A549 (cell line): ENCODE measurements around the gene TERB1. TPM values are rescaled to one million over a fixed set of nuclear protein-coding genes. Genes with fewer than 3 reads are reported as not detected.

Experiments used
- ATAC-seq, 2 experiments: fragments of 200-7000 bp in 1 of 2; fragments of >200 bp in 1 of 2; cut with Nextera tagmentation in 1 of 2; cut with Tn5 transposase in 1 of 2; 3 replicates each; pipeline versions ENCODE4 v1.8.0 to v1.9.1; 2018 to 2020; ENCODE audit warnings: mild to moderate bottlenecking in 1 of 2, moderate library complexity in 1 of 2
- CTCF ChIA-PET: fragments of 300-600 bp; sonication (Branson Sonifier 250); formaldehyde crosslinking; extraction: SDS; loops from one replicate; lab custom pipeline; 2021; ENCODE audit warnings: antibody characterized with exemption, inconsistent platforms; lab: Yijun Ruan, JAX
- POLR2A ChIA-PET: fragments of 350-600 bp; formaldehyde crosslinking; extraction: SDS; loops from one replicate; lab custom pipeline; 2021; ENCODE audit warnings: antibody characterized with exemption, inconsistent platforms; lab: Yijun Ruan, JAX
- DNase-seq, 2 experiments: peaks; one replicate each; pipeline versions ENCODE4 v3.0.0 to v3.0.0-alpha.2; 2011 to 2016; ENCODE audit warnings: low read depth in 1 of 2, low spot score in 1 of 2
- FAIRE-seq: peaks from 2 replicates; lab custom pipeline; 2011; peaks lifted over from hg19 to GRCh38; lab: Jason Lieb, UNC
- H3K27ac ChIP-seq, 2 experiments: fragments of >200 bp; sonication (Bioruptor Twin); formaldehyde crosslinking; 3 replicates each; pipeline ENCODE4 v1.5.1; 2016 to 2017
- H3K4me1 ChIP-seq: fragments of >200 bp; sonication (Bioruptor Twin); formaldehyde crosslinking; 3 replicates; pipeline ENCODE4 v1.6.1; 2016
- H3K4me2 ChIP-seq: fragments of >200 bp; sonication (Bioruptor Twin); formaldehyde crosslinking; 3 replicates; pipeline ENCODE4 v1.6.1; 2016
- H3K4me3 ChIP-seq: fragments of >200 bp; sonication (Bioruptor Twin); formaldehyde crosslinking; 3 replicates; pipeline ENCODE4 v1.5.1; 2016
- H3K9me3 ChIP-seq: fragments of >200 bp; sonication (Bioruptor Twin); formaldehyde crosslinking; 3 replicates; pipeline ENCODE4 v1.6.1; 2016
- CBX2 ChIP-seq: fragments of 200-600 bp; sonication (generic); IDR thresholded peaks from 2 replicates; pipeline ENCODE4 v1.6.1; 2016; ENCODE audit warnings: low read depth, mild to moderate bottlenecking, borderline replicate concordance
- CBX8 ChIP-seq: fragments of 200-600 bp; sonication (generic); IDR thresholded peaks from 2 replicates; pipeline ENCODE4 v1.6.1; 2016
- CHD4 ChIP-seq: fragments of 200-600 bp; sonication (generic); IDR thresholded peaks from 2 replicates; pipeline ENCODE4 v1.6.1; 2016; ENCODE audit warnings: antibody characterized with exemption, mild to moderate bottlenecking, borderline replicate concordance
- EP300 ChIP-seq, 2 experiments: fragments of >200 bp; sonication (Bioruptor Twin); formaldehyde crosslinking; IDR thresholded peaks; 2 replicates in 1 of 2; 3 replicates in 1 of 2; pipeline ENCODE4 v1.6.1; 2016 to 2017
- FOSB ChIP-seq: fragments of 250-450 bp; sonication (Bioruptor Pico); IDR thresholded peaks from 2 replicates; pipeline ENCODE4 v1.5.0; 2020; ENCODE audit warnings: mild to moderate bottlenecking, moderate library complexity
- FOSL2 ChIP-seq, 2 experiments: fragments of 450-650 bp in 1 of 2; fragments of >200 bp in 1 of 2; sonication (Bioruptor Twin) in 1 of 2; formaldehyde crosslinking; IDR thresholded peaks; 2 replicates each; pipeline versions ENCODE4 v1.5.0 to v1.6.1; 2016 to 2020; ENCODE audit warnings: mild to moderate bottlenecking in 1 of 2, moderate library complexity in 1 of 2
- FOXS1 ChIP-seq: fragments of 250-450 bp; sonication (Bioruptor Pico); IDR thresholded peaks from 2 replicates; pipeline ENCODE4 v1.5.0; 2020; ENCODE audit warnings: mild to moderate bottlenecking, moderate library complexity
- HDAC2 ChIP-seq: fragments of 200-600 bp; sonication (generic); IDR thresholded peaks from 2 replicates; pipeline ENCODE4 v1.6.1; 2016
- HOXB5 ChIP-seq: fragments of 250-450 bp; sonication (Bioruptor Pico); IDR thresholded peaks from 2 replicates; pipeline ENCODE4 v1.5.0; 2020; ENCODE audit warnings: mild to moderate bottlenecking, moderate library complexity
- JUN ChIP-seq, 2 experiments: fragments of >200 bp; sonication (Bioruptor Twin); formaldehyde crosslinking; IDR thresholded peaks; 2 replicates in 1 of 2; 3 replicates in 1 of 2; pipeline ENCODE4 v1.6.1; 2016 to 2017
- JUNB ChIP-seq: fragments of >200 bp; sonication (Bioruptor Twin); formaldehyde crosslinking; IDR thresholded peaks from 2 replicates; pipeline ENCODE4 v1.6.1; 2016
- MYC ChIP-seq: IDR thresholded peaks from 2 replicates; pipeline ENCODE4 v1.6.1; 2012; ENCODE audit warnings: mild to moderate bottlenecking, inconsistent platforms, low read length, improper control_type of control experiment, borderline replicate concordance
- NPAS2 ChIP-seq: fragments of 250-450 bp; sonication (Bioruptor Pico); IDR thresholded peaks from 2 replicates; pipeline ENCODE4 v1.8.0; 2022; ENCODE audit warnings: mild to moderate bottlenecking, moderate library complexity, borderline replicate concordance
- PHF8 ChIP-seq: fragments of 200-600 bp; sonication (generic); IDR thresholded peaks from 2 replicates; pipeline ENCODE4 v1.6.1; 2016; ENCODE audit warnings: low read depth, mild to moderate bottlenecking, antibody characterized with exemption, moderate library complexity, borderline replicate concordance
- POLR2AphosphoS2 ChIP-seq: conservative IDR thresholded peaks from 2 replicates; pipeline ENCODE4 v1.6.1; 2012; ENCODE audit warnings: low read length, improper control_type of control experiment, inconsistent platforms
- REST ChIP-seq: fragments of 200-600 bp; sonication (generic); IDR thresholded peaks from 2 replicates; pipeline ENCODE4 v1.6.1; 2016; ENCODE audit warnings: antibody characterized with exemption, mild to moderate bottlenecking, moderate library complexity
- TFCP2L1 ChIP-seq: fragments of 250-450 bp; sonication (Bioruptor Pico); IDR thresholded peaks from 2 replicates; pipeline ENCODE4 v1.5.0; 2021; ENCODE audit warnings: mild to moderate bottlenecking
- ZC3H11A ChIP-seq: fragments of 450-650 bp; IDR thresholded peaks from 2 replicates; pipeline ENCODE4 v1.6.1; 2014; ENCODE audit warnings: antibody characterized with exemption, mild to moderate bottlenecking
- ZSCAN20 ChIP-seq: fragments of 250-450 bp; sonication (Bioruptor Pico); IDR thresholded peaks from 2 replicates; pipeline ENCODE4 v1.8.0; 2022; ENCODE audit warnings: mild to moderate bottlenecking, moderate library complexity
- WGBS: methylation state at CpG from one replicate; pipeline ENCODE4 v1.1.6; 2017; ENCODE audit errors: missing lambda C conversion rate; 5-methylcytosine and 5-hydroxymethylcytosine counted together
- polyA minus RNA-seq: library from RNA; depleted of rRNA, polyadenylated mRNA; stranded (reverse); fragments of >200 nt; gene quantifications from 2 replicates; pipeline ENCODE4 v1.2.3, GENCODE V29; 2011; rRNA and poly(A)+ RNA removed
- polyA plus RNA-seq, 4 experiments: library from polyadenylated mRNA; depleted of rRNA in 3 of 4; stranded (reverse); fragments of >200 nt; fragmentation: RNase III in 1 of 4; extraction: RNeasy Plus Mini Kit Qiagen cat#74134 plus additional on column Dnase treatment in 1 of 4; gene quantifications; 2 replicates in 3 of 4; 3 replicates in 1 of 4; pipeline ENCODE4 v1.2.3, GENCODE V29; 2011 to 2017
- TF ChIP-seq, protein P1 (sequence below): fragments of 250-450 bp; sonication (Bioruptor Pico); IDR thresholded peaks from 2 replicates; pipeline ENCODE4 v1.5.0; 2020; ENCODE audit warnings: low read depth, mild to moderate bottlenecking, moderate library complexity
- TF ChIP-seq, protein P2 (sequence below): IDR thresholded peaks from 2 replicates; pipeline ENCODE4 v1.6.1; 2012

The TERB1 gene
- 0.07 and 0.18 TPM in 2 replicates for polyA plus RNA-seq (2011; rRNA removed)
- 0.03 and 0.08 TPM in 2 replicates for polyA plus RNA-seq (2012; cell fraction: cytosol; rRNA removed)
- 0.11 and 0.45 TPM in 2 replicates for polyA plus RNA-seq (2012; cell fraction: nucleus; rRNA removed)
- 0.12 to 0.18 TPM (median 0.17 TPM) in 3 replicates for polyA plus RNA-seq (2017; fragmentation: RNase III; extraction: RNeasy Plus Mini Kit Qiagen cat#74134 plus additional on column Dnase treatment)
- 0.19 and 0.29 TPM in 2 replicates for polyA minus RNA-seq

DNA sequence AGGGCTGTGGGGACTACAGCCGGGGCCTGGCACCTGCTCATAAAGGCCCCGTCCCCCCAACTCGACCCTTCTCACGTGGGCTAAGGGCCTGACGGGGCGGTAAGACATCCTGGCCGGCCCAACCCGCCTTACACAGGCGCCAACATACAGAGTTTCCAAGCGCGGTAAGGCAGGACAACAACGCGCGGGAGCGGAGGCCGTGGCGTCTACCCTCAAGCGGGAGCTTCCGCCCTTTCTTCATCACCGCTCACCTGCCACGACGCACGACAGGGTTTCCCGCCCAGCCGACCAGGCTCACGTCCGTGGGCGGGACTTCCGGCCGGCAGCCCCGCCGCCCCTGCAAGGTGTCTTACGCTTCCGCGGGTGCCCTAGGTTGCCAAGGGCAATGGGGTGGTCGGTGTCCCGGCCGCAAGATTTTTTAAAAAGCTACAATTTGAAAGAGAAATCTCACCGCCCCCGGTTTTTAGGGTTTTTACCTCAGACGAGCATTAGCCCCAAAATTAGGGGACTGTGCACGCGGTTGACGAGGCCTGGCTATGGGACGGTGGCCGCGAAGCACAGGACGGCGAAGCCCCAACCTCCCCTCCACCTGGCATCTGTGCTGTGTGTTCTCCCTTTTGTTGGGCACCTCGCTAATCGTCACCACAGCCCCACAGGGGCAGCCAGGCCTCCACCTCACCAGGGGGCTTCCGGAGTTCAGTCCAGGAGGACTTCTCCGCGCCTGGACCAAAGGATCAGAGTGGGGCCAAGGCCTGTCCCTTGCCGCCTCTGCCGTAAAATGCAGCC lies at the start of gene TERB1:
Gene TERB1 (minus strand): TSS at position 265 of the 786 bp plus-strand sequence. CDS start 4,786 bp downstream, outside the sequence.
- no peak within 1 kb of the TSS for H3K4me3 ChIP-seq
- FAIRE-seq, result no peak
- DNase-seq, result no peak
- 97% methylated on average over 56 of the region's 56 CpGs for WGBS
- H3K27ac ChIP-seq, result no peak within 1 kb of the TSS
- no peaks in the 10 kb centered on the region for H3K4me1 ChIP-seq
- ATAC-seq, result no peak; a peak in 2 of 6 replicates
- POLR2A ChIA-PET, result no interaction called here
- CTCF ChIA-PET, result interaction anchor here (0.7 kb wide), 1 partner anchor 49 kb away, joined by 4 read pairs; no protein-coding TSS in a partner anchor
- H3K9me3 ChIP-seq, result no peaks in the 10 kb centered on the region
- H3K4me2 ChIP-seq, result no peak within 1 kb of the TSS
- TF ChIP-seq FOSB (CRISPR knock-in tag) (no peak), POLR2AphosphoS2 (0 out of 2 replicates have a peak, but pooled peaks have one; percentile 60)

GRCh38 chr16:66850115-66850815 lies 48.9 kb upstream of the TERB1 start:
- ATAC-seq, result no peak
- 85% methylated on average over 13 of the region's 14 CpGs for WGBS
- Histone ChIP-seq H3K27ac (no peak overlapping the region), H3K4me1 (no peaks in the 10 kb centered on the region), H3K4me2 (no peak overlapping the region), H3K9me3 (no peaks in the 10 kb centered on the region), H3K4me3 (no peak overlapping the region)
- POLR2A ChIA-PET, result no interaction called here
- TF ChIP-seq, protein P1, sequence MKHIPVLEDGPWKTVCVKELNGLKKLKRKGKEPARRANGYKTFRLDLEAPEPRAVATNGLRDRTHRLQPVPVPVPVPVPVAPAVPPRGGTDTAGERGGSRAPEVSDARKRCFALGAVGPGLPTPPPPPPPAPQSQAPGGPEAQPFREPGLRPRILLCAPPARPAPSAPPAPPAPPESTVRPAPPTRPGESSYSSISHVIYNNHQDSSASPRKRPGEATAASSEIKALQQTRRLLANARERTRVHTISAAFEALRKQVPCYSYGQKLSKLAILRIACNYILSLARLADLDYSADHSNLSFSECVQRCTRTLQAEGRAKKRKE, result no peak
- TF ChIP-seq FOSL2 (IDR thresholded peaks at IDR 0.05) (no peak), FOSL2 (CRISPR knock-in tag; IDR thresholded peaks at IDR 0.05) (no peak), JUN (IDR thresholded peaks at IDR 0.05) (no peak), NPAS2 (CRISPR knock-in tag) (no peak), CHD4 (no peak), CBX8 (no peak)
- TF ChIP-seq, protein P2, sequence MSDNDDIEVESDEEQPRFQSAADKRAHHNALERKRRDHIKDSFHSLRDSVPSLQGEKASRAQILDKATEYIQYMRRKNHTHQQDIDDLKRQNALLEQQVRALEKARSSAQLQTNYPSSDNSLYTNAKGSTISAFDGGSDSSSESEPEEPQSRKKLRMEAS, result no peak
- no peak for FAIRE-seq
- DNase-seq, result no peak
- CTCF ChIA-PET, result interaction anchor here (0.6 to 12.4 kb wide), 5 partner anchors 16 to 45 kb away, joined by 3 to 103 read pairs (median 5); partner anchors contain the start of gene NAE1

- no peaks in the 10 kb centered on the region; the same call in 2 of the 3 replicates for H3K4me1 ChIP-seq
- no peak overlapping the region for H3K4me3 ChIP-seq
- TF ChIP-seq PHF8, result no peak
- no peak for TF ChIP-seq EP300 (IDR thresholded peaks at IDR 0.05)
- no peak for TF ChIP-seq TFCP2L1 (CRISPR knock-in tag)
- no peak for TF ChIP-seq MYC
- no peak for TF ChIP-seq HOXB5 (CRISPR knock-in tag)
- TF ChIP-seq FOXS1 (CRISPR knock-in tag), result no peak
- TF ChIP-seq CBX2, result no peak
- TF ChIP-seq FOSB (CRISPR knock-in tag), result no peak
- no peak for TF ChIP-seq JUNB
- no peak for TF ChIP-seq REST
- TF ChIP-seq ZC3H11A, result no peak
- TF ChIP-seq ZSCAN20 (CRISPR knock-in tag), result no peak
- no peak for TF ChIP-seq HDAC2
- TF ChIP-seq CHD4, result no peak
- CTCF ChIA-PET, result interaction anchor here (0.6 to 12.4 kb wide), 6 partner anchors 17 to 110 kb away, joined by 3 to 103 read pairs (median 4); partner anchors contain the start of gene NAE1
- POLR2A ChIA-PET, result no interaction called here
- no peak for DNase-seq
- no peak overlapping the region for H3K27ac ChIP-seq
- ATAC-seq, result no peak
- no peak for FAIRE-seq
- H3K4me2 ChIP-seq, result no peak overlapping the region
- no peaks in the 10 kb centered on the region for H3K9me3 ChIP-seq
- 65% methylated on average over 4 of the region's 4 CpGs for WGBS
These were observed 48.2 kb upstream of the TERB1 start for GRCh38 chr16:66849549-66849948.
